Fibroblast of villous mesenchyme (primary cell): ENCODE data around the gene MS4A18. TPM values are rescaled to one million over a fixed set of nuclear protein-coding genes. Genes with fewer than 3 reads are reported as not detected.

Source experiments
- DNase-seq: peaks from one replicate; pipeline ENCODE4 v3.0.0-alpha.2; 2010; ENCODE audit warnings: low read depth
- H3K4me3 ChIP-seq: 2 replicates; pipeline ENCODE4 v1.5.1; 2011; ENCODE audit warnings: low read depth, mild to moderate bottlenecking, low read length
- total RNA-seq: library from RNA; depleted of rRNA; stranded (reverse); fragments of >200 nt; gene quantifications from 2 replicates; pipeline ENCODE4 v1.2.3, GENCODE V29; 2012
- TF ChIP-seq, protein P1 (sequence below): IDR thresholded peaks from 2 replicates; pipeline ENCODE4 v1.5.1; 2012; ENCODE audit warnings: low read depth, mild to moderate bottlenecking, low read length; ENCODE audit not compliant: insufficient read depth

MS4A18 gene
- total RNA-seq, 1 donor: not detected

DNA sequence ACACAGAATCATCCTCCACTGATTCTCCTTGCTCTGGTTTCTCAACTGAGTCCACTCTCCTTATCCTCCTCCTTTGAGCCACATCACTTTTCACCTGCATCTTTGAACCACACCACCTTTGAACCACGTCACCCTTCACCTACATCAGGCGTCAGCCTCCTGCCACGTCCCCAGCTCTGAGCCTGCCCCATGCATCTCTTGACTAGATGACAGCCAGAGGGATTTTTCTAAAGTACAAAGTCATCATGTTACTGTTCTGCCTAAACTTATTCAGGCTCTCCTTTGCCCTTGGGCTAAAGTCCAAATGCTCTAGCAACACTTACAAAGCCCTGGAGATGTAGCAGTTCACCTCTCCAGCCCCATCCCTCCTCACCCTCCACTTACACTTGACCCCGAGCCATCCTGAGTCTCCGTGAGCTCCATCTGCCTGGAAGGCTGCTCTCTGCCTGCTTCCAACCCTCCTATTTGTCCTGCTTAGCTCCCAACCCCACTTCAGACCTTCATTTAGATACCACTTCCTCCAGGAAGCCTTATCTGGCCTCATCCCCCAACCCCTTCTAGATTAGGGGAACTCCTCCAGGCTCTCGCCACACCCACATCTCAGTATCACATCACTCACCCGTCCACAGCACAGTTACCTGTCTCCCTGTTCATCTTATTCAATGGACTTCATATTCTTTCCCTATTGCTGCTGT, 56.9 kb downstream of the MS4A18 start:
- no peak for DNase-seq
- TF ChIP-seq, protein P1, sequence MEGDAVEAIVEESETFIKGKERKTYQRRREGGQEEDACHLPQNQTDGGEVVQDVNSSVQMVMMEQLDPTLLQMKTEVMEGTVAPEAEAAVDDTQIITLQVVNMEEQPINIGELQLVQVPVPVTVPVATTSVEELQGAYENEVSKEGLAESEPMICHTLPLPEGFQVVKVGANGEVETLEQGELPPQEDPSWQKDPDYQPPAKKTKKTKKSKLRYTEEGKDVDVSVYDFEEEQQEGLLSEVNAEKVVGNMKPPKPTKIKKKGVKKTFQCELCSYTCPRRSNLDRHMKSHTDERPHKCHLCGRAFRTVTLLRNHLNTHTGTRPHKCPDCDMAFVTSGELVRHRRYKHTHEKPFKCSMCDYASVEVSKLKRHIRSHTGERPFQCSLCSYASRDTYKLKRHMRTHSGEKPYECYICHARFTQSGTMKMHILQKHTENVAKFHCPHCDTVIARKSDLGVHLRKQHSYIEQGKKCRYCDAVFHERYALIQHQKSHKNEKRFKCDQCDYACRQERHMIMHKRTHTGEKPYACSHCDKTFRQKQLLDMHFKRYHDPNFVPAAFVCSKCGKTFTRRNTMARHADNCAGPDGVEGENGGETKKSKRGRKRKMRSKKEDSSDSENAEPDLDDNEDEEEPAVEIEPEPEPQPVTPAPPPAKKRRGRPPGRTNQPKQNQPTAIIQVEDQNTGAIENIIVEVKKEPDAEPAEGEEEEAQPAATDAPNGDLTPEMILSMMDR: no peak
- no peak overlapping the region for H3K4me3 ChIP-seq

DNA sequence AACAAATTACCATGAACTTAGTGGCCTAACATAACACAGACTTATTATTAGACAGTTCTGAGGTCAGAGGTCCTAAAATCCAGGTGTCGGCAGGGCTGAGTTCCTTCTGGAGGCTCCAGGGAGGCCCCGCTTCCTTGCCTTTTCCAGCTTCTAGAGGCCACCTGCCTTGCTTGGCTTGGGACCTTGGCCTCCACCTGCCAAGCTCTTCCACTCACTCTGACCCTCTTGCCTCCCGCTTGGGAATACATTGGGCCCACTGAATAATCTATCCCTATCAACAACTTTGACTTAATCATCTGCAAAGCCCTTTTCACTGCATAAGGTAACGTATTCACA, 57.4 kb downstream of the MS4A18 start:
- no peak overlapping the region for H3K4me3 ChIP-seq
- no peak for DNase-seq
- TF ChIP-seq, protein P1: no peak

DNA sequence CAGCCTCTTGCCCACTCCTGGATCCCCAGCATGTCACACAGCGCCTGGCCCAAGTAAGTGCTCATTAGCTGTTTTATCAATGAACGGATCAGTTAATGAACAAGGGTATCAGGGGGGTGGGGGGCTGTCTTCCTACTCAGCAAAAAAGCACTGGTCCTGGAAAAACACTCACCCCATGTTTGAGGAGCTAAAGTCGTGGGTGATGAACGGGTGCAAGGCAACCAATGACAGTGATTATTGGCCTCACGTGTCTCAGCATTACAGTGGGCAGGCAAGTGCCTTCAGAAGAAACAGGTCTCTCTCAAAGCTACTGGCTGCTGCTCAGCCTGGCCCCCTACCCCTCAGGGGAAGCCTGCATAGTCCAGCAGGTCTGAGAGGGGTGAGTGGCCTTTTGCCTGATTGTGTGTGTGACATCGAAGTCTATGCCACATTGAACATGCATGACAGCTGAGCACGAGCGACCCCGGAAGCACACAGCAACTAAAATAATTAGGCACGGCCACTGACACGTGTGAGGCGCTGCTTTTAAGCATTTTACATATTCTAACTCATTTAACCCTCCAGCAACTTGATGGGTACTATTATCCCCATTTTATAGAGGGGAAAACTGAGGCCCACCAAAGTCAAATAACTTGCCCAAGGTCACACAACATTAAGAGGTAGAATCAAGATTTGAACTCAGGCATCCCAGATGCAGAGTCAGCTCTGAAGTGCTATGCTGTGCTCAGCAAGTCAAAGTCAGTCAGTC, 58.0 kb downstream of the MS4A18 start:
- no peak overlapping the region for H3K4me3 ChIP-seq
- TF ChIP-seq, protein P1: no peak
- DNase-seq: no peak

DNA sequence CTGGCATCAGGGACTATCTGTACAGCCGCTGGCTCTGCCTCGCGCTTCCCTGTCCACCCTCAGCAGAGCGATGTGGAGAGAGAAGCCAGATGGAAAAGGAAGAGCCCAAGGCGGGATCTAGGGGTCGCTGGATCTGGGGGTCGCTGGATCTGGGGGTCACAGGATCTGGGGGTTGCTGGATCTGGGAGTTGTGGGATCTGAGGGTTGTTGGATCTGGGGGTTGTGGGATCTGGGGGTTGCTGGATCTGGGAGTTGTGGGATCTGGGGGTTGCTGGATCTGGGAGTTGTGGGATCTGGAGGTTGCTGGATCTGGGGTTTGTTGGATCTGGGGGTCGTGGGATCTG, 58.6 kb downstream of the MS4A18 start:
- TF ChIP-seq, protein P1: no peak
- DNase-seq: no peak
- no peak overlapping the region for H3K4me3 ChIP-seq

DNA sequence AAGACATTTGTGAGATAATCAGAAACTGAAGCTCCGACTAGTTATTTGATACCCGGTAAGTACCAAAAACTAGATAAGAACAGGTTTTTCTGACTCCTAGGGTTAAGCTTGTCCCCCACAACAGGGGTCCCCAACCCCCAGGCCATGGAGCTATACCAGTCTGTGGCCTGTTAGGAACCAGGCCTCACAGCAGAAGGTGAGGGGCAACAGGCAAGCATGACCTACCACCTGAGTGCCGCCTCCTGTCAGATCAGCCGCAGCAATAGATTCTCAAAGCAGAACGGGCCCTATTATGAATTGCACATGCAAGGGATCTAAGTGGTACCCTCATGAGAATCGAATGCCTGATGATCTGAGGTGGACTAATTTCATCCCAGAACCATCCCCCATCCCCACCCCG, 59.4 kb downstream of the MS4A18 start:
- no peak for DNase-seq
- no peak overlapping the region for H3K4me3 ChIP-seq
- TF ChIP-seq, protein P1: no peak

DNA sequence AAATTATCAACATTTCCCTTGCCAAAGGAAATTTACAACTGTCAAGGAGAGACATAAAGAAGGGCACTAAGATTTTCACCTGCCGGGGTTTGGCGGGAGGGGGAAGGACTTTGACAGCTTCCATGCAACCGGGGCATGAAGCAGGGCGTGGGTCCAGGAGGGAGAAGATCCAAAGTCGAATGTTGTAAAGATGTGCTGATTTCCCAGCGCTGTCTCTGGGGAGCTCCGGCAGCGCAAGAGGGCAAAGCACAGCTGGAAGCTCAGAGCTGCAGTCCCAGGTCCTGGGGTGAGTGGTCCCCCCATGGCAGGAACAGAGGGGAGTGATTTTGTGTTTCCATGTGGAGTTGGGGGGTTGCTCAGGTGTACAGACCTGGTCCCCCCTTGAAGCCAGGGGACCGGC, 60.6 kb downstream of the MS4A18 start, which contains the start of gene MS4A10:
MS4A10 (plus strand) TSS at position 198 of the 400 bp plus-strand sequence. CDS start 5,003 bp downstream, outside the sequence.
- no peak within 1 kb of the TSS for H3K4me3 ChIP-seq
- TF ChIP-seq, protein P1: no peak
- DNase-seq: no peak

DNA sequence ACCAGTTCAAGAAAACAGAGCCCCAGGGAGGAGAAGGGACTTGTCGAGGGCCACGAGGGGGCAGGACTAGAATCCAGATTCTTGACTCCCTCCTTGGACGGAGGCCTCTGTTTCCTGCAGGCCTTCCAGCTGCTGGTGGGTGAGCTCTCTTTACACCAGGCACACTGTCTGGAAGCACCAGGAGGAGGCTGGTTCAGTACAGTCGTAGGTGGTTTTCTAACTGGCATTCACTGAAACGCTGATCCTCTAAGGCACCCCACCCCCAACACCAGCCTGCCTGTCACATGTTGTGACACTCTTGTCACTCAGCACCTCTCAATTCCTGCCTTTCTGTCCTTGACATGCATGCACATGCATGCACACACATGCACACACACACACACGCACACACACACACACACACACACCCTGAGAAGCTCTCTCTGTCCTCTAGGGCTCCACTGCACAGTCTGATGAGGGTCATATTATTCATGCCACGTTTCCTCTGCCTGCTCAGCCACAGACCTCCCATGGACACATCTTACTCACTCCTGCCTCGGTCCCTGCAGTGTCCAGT, 61.4 kb downstream of the MS4A18 start:
- DNase-seq: no peak
- no peak overlapping the region for H3K4me3 ChIP-seq
- TF ChIP-seq, protein P1: no peak
